Activated naive CD4-positive, alpha-beta T cell treated with anti-CD3 and anti-CD28 coated beads for 36 hours (primary cell): ENCODE results near the gene KCTD6. TPM values are rescaled to one million over a fixed set of nuclear protein-coding genes. Genes with fewer than 3 reads are reported as not detected.

ENCODE experiments used
- CTCF ChIA-PET: fragments of 350-600 bp; sonication (Branson Sonifier 250); formaldehyde crosslinking; loops from one replicate; lab custom pipeline; 2021; ENCODE audit warnings: antibody characterized with exemption; lab: Charles Lee
- DNase-seq: peaks from one replicate; pipeline ENCODE4 v3.0.0-alpha.2; 2020
- H3K27ac Mint-ChIP-seq: one replicate; pipeline ENCODE4 v1.8.0; 2021; ENCODE audit warnings: mild to moderate bottlenecking, mixed read lengths
- H3K27me3 Mint-ChIP-seq: one replicate; pipeline ENCODE4 v1.8.0; 2021; ENCODE audit warnings: low read depth, mixed read lengths
- H3K36me3 Mint-ChIP-seq: one replicate; pipeline ENCODE4 v1.8.0; 2021; ENCODE audit warnings: low read depth, mixed read lengths
- H3K4me1 Mint-ChIP-seq: one replicate; pipeline ENCODE4 v1.8.0; 2021; ENCODE audit warnings: low read depth, mixed read lengths
- H3K4me3 Mint-ChIP-seq: one replicate; pipeline ENCODE4 v1.8.0; 2021; ENCODE audit warnings: mild to moderate bottlenecking, moderate library complexity, mixed read lengths
- H3K9me3 Mint-ChIP-seq: one replicate; pipeline ENCODE4 v1.8.0; 2021; ENCODE audit warnings: mixed read lengths
- intact Hi-C: fragments of 100-400 bp; cut with micrococcal nuclease; formaldehyde crosslinking; loops from one replicate; pipeline ENCODE4 v1.15.1; 2023
- total RNA-seq, 2 experiments: library from RNA; stranded (reverse); gene quantifications; one replicate each; pipeline ENCODE4 v1.2.3, GENCODE V29; 2021

KCTD6 gene
- total RNA-seq, 2 experiments from 2014 or later, result 8.4 to 9.9 TPM

DNA sequence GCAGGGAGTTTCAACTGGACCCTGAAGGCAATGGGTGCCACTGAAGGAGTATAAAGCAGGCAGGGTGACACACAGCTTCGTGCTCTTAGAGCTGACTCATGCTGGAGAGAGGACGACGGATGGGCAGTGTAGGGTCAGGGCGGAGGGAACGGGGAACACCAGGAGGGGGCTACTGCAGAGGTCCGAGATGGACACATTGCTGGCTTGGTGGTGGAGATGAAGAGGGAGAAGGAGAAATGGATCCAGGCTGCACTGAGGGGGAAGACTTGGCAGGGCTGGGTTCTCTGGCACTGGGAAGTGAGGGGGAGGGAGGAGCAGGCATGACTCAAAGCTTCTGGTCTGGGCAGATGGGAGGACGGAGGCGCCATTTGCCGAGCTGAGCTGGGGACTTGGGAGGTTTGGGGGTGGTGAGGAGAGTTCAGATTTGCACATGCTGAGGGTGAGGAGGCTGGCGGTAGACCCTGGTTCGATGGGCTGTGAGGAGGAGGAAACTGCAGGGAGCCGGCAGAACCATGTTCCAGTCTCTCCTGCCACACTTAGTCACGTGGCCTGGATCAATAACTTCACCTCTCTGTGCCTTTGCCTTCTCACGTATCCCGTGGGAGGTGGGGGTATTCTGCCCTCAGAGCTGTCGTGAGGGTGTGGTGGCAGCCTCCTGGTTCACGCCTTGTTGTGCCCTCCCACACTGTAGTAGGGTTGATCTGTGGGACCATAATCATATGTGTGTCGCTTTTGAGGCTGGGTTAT lies 4.6 kb upstream of the KCTD6 start:
- Mint-ChIP-seq H3K27me3 (no peaks in the 10 kb centered on the region), H3K36me3 (no peaks in the 10 kb centered on the region), H3K4me3 (no peak overlapping the region), H3K27ac (no peak overlapping the region), H3K9me3 (no peaks in the 10 kb centered on the region), H3K4me1 (peaks cover 8% of the 10 kb centered on the region)
- intact Hi-C loops, result no loop called here
- CTCF ChIA-PET, result interaction anchor here (0.7 to 1.4 kb wide), 2 partner anchors 152 to 179 kb away, joined by 3 read pairs; no protein-coding TSS in a partner anchor
- no peak for DNase-seq

- Mint-ChIP-seq H3K27me3 (no peaks in the 10 kb centered on the region), H3K4me1 (peaks cover 23% of the 10 kb centered on the region), H3K4me3 (no peak overlapping the region), H3K36me3 (no peaks in the 10 kb centered on the region), H3K27ac (no peak overlapping the region), H3K9me3 (no peaks in the 10 kb centered on the region)
- CTCF ChIA-PET, result no interaction called here
- intact Hi-C loops, result no loop called here
- no peak for DNase-seq
These were observed 2.9 kb upstream of the KCTD6 start for GRCh38 chr3:58488967-58489366.

GRCh38 chr3:58490860-58491501 lies 915 bp upstream of the KCTD6 start:
- peaks cover 39% of the 10 kb centered on the region for H3K4me1 Mint-ChIP-seq
- no peaks in the 10 kb centered on the region for H3K27me3 Mint-ChIP-seq
- intact Hi-C loops, result loop anchor here (1.0 to 5.0 kb wide), 4 partner anchors 20 to 254 kb away; partner anchors contain the start of gene ABHD6

DNA sequence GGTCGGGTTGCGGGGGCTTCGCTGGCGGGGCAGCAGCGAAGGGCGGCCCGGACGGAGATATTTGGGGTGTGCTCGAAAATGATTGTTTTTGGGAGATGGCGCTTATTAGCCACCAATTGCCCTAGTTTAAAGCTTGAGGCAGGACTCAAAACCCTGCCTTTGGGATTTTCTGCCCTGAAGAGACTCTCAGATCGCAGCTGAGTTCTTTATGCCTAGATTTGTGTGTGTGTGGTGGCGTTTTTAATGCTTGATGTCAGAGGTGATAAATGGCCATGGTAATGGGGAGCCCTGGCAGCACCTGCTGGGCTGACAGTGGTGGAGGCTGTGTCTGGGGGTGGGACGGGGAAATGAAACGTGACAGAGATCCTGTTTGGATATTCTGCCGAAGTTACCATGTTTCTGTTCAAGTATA lies 604 bp downstream of the KCTD6 start:
- CTCF ChIA-PET, result interaction anchor here (0.6 to 4.7 kb wide), 11 partner anchors 21 to 1130 kb away, joined by 3 to 33 read pairs (median 5); partner anchors contain the start of genes HTD2 and RPP14
- peak overlapping the region; percentile 80 for H3K27ac Mint-ChIP-seq
- no peaks in the 10 kb centered on the region for H3K9me3 Mint-ChIP-seq
- intact Hi-C loops, result loop anchor here (1.0 to 5.0 kb wide), 7 partner anchors 29 to 255 kb away; partner anchors contain the start of genes ABHD6, HTD2, PDHB and PXK
- H3K36me3 Mint-ChIP-seq, result no peaks in the 10 kb centered on the region
- DNase-seq, result peak; percentile 64
- H3K4me1 Mint-ChIP-seq, result peaks cover 52% of the 10 kb centered on the region
- no peaks in the 10 kb centered on the region for H3K27me3 Mint-ChIP-seq
- H3K4me3 Mint-ChIP-seq, result peak overlapping the region; percentile 88

More at GRCh38 chr3:58490860-58491501, 915 bp upstream of the KCTD6 start:
- peak overlapping the region; percentile 45 for H3K4me3 Mint-ChIP-seq
- DNase-seq, result no peak
- no peaks in the 10 kb centered on the region for H3K36me3 Mint-ChIP-seq
- no peaks in the 10 kb centered on the region for H3K9me3 Mint-ChIP-seq
- H3K27ac Mint-ChIP-seq, result no peak overlapping the region
- CTCF ChIA-PET, result interaction anchor here (0.9 to 4.7 kb wide), 15 partner anchors 9 to 183 kb away, joined by 3 to 33 read pairs (median 4); partner anchors contain the start of genes HTD2, PXK and RPP14

GRCh38 chr3:58494107-58494506 lies 2.2 kb downstream of the KCTD6 start:
- CTCF ChIA-PET, result interaction anchor here (1.2 to 4.7 kb wide), 3 partner anchors 38 to 186 kb away, joined by 3 to 33 read pairs (median 10); partner anchors contain the start of genes HTD2 and RPP14

GRCh38 chr3:58495101-58495500 lies 3.2 kb downstream of the KCTD6 start:
- no peaks in the 10 kb centered on the region for H3K9me3 Mint-ChIP-seq
- CTCF ChIA-PET, result interaction anchor here (0.7 to 1.2 kb wide), 3 partner anchors 37 to 168 kb away, joined by 3 to 4 read pairs (median 3); no protein-coding TSS in a partner anchor
- H3K27me3 Mint-ChIP-seq, result no peaks in the 10 kb centered on the region
- no peak overlapping the region for H3K27ac Mint-ChIP-seq
- H3K4me1 Mint-ChIP-seq, result peaks cover 57% of the 10 kb centered on the region
- no peak for DNase-seq
- no peak overlapping the region for H3K4me3 Mint-ChIP-seq
- H3K36me3 Mint-ChIP-seq, result peaks cover 10% of the 10 kb centered on the region
- intact Hi-C loops, result no loop called here

More at GRCh38 chr3:58494107-58494506, 2.2 kb downstream of the KCTD6 start:
- Mint-ChIP-seq H3K9me3 (no peaks in the 10 kb centered on the region), H3K4me1 (peaks cover 58% of the 10 kb centered on the region), H3K27ac (no peak overlapping the region), H3K27me3 (no peaks in the 10 kb centered on the region), H3K4me3 (no peak overlapping the region), H3K36me3 (peaks cover 6% of the 10 kb centered on the region)
- no peak for DNase-seq
- intact Hi-C loops, result loop anchor here (5.0 kb wide), 2 partner anchors 93 to 257 kb away; partner anchors contain the start of gene ABHD6

DNA sequence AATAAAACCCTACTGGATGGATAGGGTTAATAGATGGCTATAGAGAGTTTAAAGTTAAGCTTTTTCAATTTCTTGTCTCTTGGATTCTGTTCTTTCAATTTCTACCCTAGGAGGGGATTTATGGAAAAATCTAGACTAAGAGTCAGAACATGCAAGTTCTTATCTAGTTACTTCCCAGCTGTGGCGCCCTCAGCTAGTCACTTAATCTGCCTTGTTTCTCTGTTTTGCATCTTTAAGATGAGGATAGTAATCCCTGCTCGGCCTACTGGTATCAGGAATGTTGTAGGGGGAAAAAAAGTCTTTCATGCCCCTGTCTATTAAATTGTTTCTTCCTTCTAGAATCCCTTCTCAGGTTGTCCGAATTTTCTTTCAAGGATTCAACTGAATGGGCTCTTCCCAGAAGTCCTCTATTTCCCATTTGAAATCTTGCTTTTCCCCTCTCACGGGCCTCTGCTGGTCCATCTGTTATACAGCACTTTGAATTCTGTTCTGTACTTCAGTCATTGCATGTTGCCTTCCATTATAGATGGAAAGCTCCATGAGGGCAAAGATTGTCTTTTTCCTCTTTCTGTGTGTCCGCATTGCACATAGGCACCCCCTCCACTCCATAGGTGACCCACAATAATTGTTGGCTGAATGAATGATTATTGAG lies 4.4 kb downstream of the KCTD6 start:
- CTCF ChIA-PET, result interaction anchor here (0.7 to 0.9 kb wide), 3 partner anchors 24 to 170 kb away, joined by 3 to 9 read pairs (median 3); no protein-coding TSS in a partner anchor
- no peak overlapping the region for H3K27ac Mint-ChIP-seq
- intact Hi-C loops, result no loop called here
- H3K9me3 Mint-ChIP-seq, result no peaks in the 10 kb centered on the region
- peaks cover 18% of the 10 kb centered on the region for H3K36me3 Mint-ChIP-seq
- no peaks in the 10 kb centered on the region for H3K27me3 Mint-ChIP-seq
- no peak overlapping the region for H3K4me3 Mint-ChIP-seq
- DNase-seq, result no peak
- H3K4me1 Mint-ChIP-seq, result peaks cover 54% of the 10 kb centered on the region

DNA sequence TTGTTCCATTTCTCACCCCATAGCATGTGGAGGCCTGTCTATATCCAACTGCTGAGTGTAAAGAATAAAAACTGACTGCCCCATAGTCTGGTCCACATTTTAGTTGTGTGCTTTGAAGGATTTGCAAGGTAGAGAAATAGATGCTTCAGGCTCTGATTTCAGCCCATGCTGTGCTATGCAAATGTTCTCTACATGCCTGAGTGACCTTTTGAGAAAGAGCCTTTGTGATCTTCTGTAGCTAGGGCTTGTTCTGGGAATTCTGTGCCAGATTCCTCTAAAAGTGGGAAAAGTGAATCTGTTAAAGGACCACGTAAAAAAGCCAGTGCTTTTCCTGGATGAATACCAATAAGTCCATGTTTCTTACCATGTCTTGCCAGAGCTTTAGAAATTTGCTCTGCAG lies 5.2 kb downstream of the KCTD6 start:
- no peak for DNase-seq
- intact Hi-C loops, result no loop called here
- Mint-ChIP-seq H3K4me3 (no peak overlapping the region), H3K27ac (no peak overlapping the region), H3K27me3 (no peaks in the 10 kb centered on the region), H3K36me3 (peaks cover 20% of the 10 kb centered on the region), H3K4me1 (peaks cover 50% of the 10 kb centered on the region), H3K9me3 (no peaks in the 10 kb centered on the region)
- CTCF ChIA-PET, result interaction anchor here (1.2 kb wide), 1 partner anchor 69 kb away, joined by 3 read pairs; no protein-coding TSS in a partner anchor

GRCh38 chr3:58502872-58503271 lies 11.0 kb downstream of the KCTD6 start:
- H3K27me3 Mint-ChIP-seq, result no peaks in the 10 kb centered on the region
- DNase-seq, result no peak
- no peak overlapping the region for H3K4me3 Mint-ChIP-seq
- CTCF ChIA-PET, result interaction anchor here (0.7 kb wide), 1 partner anchor 22 kb away, joined by 3 read pairs; no protein-coding TSS in a partner anchor
- no peaks in the 10 kb centered on the region for H3K9me3 Mint-ChIP-seq
- H3K27ac Mint-ChIP-seq, result no peak overlapping the region
- intact Hi-C loops, result no loop called here
- H3K36me3 Mint-ChIP-seq, result peaks cover 20% of the 10 kb centered on the region
- peaks cover 7% of the 10 kb centered on the region for H3K4me1 Mint-ChIP-seq

DNA sequence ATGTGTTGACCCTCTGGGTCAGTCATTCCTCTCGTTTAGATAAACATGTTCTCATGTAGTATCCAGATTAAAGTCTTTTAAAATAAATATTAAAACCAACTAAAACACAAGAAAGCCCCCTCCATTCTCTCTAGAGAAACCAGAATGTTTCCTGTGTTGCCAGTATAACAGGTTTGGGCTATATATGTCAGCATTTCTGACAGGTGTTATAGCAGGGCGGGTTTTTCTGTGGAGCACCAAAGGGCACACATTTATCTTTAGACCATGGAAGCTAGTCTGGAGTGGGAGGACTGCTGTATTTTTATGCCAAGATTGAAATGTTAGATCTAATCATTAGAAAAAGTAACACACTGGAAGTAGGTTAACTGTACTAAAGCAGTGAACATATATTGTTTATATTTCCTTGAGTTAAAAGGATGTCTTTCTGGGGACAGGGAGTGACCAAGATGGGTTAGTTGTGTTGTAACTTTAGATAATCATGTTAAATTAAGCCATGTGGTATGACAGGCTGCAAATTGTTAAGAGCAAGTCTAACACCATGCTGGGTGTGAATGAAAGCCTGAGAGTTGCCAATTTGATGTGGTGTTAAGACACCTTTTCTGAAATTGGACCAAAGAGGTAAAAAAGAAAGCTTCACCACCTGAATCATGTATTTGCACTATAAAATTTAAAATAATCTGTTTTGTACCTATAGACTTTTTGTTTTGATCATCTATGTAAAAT lies 15.6 kb downstream of the KCTD6 start:
- intact Hi-C loops, result no loop called here
- CTCF ChIA-PET, result no interaction called here
- Mint-ChIP-seq H3K4me1 (no peaks in the 10 kb centered on the region), H3K27ac (no peak overlapping the region), H3K27me3 (no peaks in the 10 kb centered on the region), H3K4me3 (no peak overlapping the region), H3K9me3 (no peaks in the 10 kb centered on the region), H3K36me3 (no peaks in the 10 kb centered on the region)
- DNase-seq, result no peak

- no peaks in the 10 kb centered on the region for H3K27me3 Mint-ChIP-seq
- no peaks in the 10 kb centered on the region for H3K4me1 Mint-ChIP-seq
- intact Hi-C loops, result no loop called here
- no peak overlapping the region for H3K27ac Mint-ChIP-seq
- no peak for DNase-seq
- no peaks in the 10 kb centered on the region for H3K9me3 Mint-ChIP-seq
- no peak overlapping the region for H3K4me3 Mint-ChIP-seq
- CTCF ChIA-PET, result no interaction called here
- H3K36me3 Mint-ChIP-seq, result no peaks in the 10 kb centered on the region
These were observed 16.5 kb downstream of the KCTD6 start for GRCh38 chr3:58508437-58508836.
